SHP77 treated with DMSO at 0.1 percent for 48 hours (cell line): ENCODE measurements around the gene DCHS2.

Experiments
- DNase-seq: peaks from one replicate; lab custom pipeline; 2025; lab: John Stamatoyannopoulos, UW

DCHS2 gene

DNA sequence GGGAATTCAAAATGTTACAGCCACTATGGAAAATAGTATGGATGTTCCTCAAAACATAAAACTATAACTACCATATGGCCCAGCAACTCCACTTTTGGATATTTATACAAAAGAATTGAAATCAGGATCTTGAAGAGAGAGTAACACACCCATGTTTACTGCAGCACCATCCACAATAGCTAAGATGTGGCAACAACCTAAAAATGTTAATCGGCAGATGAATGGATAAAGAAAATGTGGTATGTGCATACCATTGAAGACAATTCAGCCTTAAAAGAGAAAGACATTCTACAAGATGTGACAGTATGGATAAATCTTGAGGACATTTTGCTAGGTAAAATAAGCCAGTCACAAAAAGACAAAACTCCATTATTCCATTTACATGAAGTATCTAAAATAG lies 171.9 kb downstream of the DCHS2 start:
- no peak for DNase-seq

DNA sequence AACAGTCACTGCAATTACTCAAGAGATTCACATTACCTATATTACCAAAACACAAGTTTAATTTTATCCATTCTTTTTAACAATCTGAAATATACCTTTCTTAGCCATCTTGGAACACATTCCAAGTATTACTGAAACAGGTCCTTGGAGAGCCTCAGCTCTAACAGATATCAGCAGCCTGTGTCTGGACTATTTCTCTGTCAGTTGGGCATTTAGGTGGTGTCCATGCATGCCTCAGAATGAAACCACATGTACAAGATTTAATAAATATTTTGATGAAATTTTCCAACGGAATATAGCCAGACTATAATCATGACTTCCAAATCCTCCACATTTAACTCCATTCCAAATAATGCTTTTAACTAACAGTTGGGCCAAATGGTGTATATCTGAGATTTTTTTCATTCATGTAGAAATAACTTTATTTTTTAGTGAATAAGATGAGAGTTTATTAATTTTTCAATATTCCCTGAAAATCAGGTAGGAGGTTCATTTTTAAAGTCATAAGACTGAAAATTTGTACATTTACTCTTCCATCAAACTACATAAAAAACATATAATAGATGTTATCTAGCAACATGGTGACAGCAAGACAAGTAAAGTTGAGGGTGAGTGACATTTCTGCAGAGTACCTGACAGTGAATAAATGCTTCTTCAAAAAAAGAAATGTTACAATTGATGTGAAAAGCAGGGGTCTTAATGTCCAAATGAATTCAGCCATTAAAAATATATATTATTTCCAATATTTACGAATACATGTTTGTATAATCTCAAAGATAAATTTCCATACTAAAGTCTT lies 174.2 kb downstream of the DCHS2 start:
- no peak for DNase-seq

DNA sequence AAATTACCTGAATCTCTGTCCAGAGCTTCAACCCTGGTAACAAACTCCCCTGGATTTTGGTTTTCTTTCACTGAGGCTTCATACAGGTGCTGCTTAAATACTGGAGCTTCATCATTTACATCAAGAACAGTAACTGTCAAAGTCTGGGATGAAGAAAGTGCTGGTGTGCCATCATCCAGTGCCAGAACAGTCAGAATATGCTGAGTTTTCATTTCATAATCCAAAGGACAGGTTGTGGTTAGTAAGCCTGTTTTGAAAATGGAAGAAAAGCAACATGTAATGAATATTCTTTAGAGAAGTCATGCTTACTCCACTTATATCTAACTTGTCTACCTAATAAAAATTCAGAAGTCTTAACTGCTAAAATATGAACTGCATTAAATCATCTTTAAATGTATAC lies 175.9 kb downstream of the DCHS2 start:
- no peak for DNase-seq

DNA sequence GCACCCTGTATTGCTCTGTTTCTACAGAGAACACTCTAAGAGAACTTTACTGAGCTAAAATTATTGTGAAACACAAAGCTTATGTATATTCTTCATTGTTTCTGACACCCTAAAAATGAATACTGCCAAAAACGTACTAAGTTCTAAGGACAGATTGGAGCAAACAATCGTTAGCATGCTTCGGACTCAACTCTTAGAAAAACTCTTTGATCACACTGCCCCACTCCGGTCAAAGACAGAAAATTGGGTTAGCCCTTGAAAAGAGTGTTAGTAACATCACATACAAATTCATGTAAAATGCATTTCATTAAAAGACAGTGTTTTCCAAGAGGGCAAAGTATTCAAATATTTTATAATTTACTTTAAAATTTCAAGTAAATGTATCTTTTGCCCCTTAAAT lies 177.4 kb downstream of the DCHS2 start:
- no peak for DNase-seq

DNA sequence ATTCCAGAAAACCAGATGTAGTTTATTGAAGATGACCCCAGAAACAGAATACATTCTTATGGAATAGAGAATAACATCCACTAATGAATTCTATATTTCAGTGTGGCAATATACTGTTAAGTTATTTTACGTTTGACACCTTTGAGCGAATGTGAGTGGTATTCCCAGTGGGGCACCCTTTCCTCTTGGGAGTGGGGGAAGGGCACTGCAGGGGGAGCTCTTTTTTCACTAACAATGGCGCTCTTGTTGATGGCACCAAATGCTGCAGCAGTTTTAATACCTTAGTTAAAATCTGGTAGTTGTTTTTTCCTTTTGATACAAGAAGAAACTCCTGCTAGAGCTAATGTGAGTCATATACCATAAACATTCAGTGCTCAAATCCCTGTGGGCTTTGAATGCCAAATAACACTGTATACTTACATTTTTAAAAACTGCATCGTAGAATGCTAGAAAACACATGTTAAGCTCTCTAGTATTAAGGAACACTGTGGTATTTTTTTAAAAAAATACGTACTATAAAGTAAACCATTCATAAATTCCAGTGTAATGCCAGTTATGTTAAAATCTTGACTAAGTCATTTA lies 178.5 kb downstream of the DCHS2 start:
- DNase-seq, result no peak

DNA sequence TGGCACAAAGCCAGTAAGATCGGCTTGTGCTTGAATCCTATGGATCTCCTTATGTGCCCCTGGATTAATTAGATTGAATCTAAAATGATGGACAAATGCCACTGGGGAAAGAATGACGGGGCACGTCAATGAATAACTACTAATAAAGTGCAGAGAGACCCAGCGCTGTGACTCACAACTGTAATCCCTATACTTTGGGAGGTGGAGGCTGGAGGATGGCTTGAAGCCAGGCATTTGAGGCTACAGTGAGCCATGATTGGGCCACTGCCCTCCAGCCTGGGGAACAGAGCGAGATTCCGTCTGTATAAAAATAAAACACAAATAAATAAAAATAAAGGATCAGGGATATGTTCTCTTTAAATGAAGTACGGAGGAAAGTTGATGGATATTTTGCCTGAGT lies 179.4 kb downstream of the DCHS2 start:
- no peak for DNase-seq

DNA sequence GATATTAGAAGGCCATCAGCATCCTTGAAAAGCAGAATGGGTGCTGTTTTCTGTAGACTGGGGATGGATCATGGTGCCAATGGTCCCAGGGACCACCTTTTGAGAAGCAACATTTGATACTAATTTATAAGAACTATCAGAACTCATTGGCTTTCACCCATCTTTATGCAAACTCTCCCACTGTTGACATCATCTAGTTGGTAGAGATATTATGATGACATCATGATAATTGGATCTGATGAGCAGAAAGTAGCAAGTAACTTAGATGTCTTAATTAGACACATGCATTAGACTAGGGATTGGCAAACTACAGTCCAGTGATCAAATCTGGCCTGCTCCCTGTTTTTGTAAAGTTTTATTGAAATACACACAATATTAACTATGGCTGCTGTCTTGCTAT lies 181.0 kb downstream of the DCHS2 start:
- no peak for DNase-seq

DNA sequence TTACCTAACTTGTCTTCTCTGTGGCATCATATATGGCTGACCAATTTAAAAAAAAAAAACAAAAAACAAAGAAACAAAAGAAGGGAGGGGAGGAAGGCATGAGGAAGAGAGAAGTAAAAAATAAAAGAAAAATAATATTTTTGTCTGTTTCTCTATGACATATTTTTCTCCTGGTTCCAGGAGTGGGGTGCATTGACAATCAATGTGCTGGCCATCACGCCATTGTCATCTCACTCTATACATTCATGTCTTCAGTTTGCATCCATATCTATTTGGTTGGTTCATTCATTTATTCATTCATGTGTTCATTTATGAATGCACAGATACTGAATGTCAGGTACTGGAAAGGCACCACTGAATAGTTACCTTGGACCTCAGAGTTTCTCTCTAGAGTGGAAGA lies 183.4 kb downstream of the DCHS2 start:
- no peak for DNase-seq

DNA sequence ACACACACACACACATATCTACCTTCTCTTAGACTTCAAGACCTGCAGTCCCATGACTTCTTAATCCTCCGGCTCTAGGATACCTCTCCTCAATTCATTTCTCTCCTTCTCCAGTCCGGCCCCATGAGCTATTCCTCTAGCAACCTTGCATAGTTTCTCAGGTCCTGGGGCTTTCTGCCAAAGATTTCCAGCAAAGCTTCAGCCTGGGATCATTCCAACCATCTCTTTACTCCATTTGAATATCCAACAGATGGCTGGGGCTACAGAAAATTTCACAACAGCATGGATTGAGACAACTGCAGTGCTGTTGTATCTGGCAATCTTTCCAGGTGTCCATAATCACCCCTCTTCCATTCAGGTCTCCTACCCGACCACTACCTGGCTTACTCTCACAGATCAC lies 184.1 kb downstream of the DCHS2 start:
- no peak for DNase-seq

DNA sequence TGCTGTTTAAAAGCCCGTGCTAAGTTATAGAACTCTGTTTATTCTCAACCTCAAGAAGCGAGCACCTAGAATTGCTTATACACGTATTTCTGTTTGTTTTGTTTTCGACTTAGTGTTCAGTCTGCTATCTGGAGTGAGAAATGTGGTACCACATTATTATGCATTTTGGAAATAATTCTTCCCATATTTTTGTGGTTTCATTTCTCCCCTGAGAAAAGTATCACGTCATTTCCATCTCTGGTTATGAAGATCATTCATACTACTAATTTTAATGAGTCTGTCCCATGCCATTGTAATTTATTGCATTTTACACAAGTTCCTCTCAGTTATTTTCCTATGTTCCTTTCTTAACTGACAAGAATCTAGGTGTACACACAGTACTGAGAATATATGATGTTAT lies 186.0 kb downstream of the DCHS2 start:
- no peak for DNase-seq

DNA sequence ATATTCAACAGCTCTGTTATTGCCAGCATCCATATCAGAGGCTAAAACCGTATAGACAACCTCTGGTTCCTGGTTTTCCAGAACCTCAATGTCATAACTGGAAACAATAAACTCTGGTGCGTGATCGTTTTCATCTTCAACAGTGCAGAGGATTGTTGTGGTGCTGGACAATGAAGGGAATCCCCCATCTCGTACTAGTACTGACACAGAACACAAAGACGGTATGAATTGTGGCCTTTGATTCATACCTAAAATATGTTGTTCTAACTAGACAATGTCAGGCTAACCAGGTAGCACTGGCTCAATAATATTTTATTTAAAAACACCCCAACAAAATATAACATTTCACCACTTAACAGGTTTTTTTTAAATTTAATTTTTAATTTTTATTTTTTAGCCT lies 186.9 kb downstream of the DCHS2 start:
- DNase-seq, result no peak

DNA sequence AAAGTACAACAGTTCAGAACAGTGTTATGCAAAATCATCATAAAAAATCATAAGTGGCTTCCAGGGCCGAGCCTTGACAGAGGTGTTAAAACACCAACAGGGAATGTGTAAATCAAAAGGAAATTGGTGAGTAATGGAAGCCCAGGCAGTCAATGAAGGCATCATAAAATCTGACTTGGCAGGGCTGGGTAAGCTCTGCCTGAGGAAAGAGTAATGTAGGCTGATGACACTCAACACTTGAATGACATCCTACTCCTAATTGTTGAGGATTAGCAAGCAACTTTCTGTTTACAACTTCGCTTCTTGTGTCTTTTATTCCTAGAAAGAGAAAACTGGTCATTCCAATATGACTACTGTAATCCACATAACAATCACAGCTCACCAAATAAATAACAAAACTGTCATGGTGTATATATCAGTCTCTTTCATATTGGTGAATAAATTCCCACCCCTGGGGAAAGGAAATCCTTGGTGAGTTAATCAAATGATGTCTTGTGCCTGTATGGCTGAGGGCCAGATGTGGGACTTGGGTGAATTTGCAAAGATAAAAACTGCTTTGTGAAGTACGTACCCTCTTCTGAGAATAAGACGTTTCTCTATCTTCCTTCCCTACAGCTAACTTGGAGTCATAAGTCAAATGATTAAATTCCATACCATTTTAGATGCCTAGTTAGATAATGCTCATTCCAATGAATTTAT lies 196.8 kb downstream of the DCHS2 start:
- DNase-seq, result no peak

DNA sequence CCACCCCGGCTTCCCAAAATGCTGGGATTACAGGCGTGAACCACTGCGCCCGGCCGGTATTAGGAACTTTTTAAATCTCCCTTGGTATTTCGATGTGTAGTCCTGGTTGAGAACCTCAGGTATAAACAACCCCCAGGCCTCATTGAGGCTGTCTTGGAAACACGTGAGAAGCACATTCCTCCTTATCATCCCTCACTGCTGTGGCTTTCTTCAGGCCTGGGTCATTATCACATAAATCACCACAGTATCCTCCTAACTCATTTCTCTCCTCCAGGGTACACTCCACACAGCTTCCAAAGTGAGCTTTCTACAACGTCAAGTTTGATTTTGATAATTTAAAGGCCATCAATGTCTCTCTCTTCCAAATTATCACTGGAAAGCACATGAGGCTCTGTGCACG lies 198.2 kb downstream of the DCHS2 start:
- DNase-seq, result no peak

DNA sequence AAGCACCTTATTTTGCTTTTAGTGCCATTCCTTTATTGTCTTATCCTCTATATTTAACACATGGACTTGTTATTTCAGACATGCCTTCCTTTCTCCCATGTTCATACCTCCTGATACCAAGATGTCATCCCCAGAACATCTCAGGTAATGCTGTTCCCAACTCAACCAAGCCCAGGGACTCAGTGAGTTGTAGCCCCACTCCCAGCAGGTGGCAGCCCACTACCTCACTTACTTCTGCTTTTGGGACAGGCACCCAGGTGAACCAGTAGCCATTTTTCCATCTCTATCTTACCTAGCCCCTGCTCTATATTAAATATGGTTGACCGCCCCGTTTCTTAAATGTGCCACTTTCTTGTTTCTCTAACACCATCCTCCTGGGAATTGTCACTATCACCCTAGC lies 199.0 kb downstream of the DCHS2 start:
- no peak for DNase-seq

DNA sequence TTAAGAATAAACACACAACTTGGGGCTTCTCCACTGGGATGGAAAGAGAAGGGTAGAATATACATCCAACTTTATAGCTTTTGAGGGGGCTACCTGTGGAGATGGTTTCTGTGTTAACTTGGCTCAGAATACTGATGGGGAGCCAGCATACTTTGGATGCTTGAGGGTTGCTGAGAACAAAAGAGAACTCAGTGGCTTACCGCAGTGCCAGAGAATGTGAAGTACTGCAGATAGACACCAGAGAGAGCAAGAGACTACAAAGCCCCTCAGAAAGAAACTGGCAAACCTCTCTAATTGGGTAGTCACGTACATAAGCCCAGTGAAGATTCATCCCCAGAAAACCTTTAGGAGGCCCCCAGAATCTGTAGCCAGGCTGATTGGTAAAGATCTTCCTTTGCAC lies 214.4 kb downstream of the DCHS2 start:
- DNase-seq, result no peak

DNA sequence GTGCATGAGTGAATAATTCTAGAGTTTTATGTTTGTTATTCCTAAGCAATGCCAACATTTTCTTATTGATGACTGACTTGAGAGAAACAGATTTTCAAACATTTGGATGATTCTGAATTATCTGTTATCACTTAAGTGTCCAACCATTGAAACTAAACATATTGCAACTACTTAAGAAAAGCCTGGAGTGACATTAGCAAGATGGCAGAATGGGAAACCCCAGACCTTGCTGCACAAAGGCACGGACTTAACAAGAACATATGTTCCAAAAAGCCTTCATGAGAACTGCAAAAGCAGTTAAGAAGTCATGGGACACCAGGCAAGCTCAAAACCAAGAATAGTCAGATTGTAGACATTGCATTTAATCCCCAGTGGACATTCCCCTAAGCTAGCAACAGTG lies 215.1 kb downstream of the DCHS2 start:
- DNase-seq, result no peak

DNA sequence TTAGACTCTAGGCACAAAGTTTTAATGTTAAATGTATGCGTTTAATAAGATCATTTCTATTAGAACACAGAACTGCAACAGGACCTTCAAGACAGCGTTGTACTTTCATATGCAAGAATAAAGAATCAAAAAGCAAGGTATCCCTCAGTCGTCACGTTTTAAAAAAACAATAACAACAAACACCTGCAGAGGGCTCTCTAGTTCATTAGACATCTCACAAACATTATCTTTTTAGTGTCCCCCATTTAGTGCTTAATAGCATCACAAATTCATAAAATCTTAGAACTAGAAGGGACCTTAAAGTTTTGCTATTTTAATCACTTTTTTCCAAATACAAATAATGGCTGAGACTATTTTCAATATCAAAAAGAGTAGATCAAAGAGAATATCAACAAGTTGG lies 236.6 kb downstream of the DCHS2 start:
- DNase-seq, result no peak

DNA sequence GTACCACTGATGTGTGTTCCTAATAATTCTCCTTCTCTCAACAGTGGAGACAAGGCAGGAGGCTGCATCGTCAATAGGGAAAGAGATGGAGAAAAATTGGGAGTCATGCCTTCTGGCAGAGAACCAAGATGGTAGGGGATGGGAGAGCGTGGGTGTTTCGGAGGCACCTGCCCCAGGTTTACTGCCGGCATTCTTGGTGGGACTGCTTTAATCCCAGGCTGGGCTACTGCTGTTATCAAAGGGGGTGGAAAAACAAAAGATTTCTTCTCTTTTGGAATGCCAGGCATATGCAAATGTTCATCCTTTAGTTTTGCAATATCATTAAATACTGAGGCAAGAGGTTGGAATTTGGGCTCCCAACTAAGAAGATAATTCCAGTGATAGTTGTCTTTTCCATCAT lies 257.0 kb downstream of the DCHS2 start:
- no peak for DNase-seq

DNA sequence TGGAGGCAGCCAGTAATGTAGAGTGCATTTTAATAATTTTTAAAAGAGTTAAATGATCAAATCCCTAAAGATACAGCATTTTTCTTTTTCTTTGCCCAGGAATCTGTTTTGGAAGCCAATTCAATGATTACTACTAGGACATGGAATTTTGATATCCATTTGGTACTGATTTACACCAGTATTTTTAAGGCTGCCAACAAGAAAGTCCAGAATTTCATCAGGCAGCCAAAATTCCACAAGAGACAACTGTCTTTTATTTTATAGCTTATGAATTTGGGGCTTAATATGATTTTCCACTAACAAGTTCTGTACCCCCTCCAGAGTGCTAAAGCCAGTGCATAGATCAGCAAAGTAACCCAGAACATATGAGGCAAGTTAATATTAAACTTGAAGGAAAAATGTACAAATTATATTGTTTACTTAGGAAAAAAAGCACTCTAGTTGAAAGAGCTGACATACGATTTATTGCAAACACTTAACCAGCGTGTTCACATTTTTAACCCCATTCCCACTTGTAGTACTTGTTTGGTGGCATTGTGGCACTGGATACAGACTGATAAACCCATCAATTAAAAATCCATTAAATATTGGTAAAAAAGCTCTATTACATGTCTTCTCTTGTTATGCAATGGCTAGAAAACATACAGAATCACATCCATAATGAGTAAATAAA lies 259.7 kb downstream of the DCHS2 start:
- no peak for DNase-seq

DNA sequence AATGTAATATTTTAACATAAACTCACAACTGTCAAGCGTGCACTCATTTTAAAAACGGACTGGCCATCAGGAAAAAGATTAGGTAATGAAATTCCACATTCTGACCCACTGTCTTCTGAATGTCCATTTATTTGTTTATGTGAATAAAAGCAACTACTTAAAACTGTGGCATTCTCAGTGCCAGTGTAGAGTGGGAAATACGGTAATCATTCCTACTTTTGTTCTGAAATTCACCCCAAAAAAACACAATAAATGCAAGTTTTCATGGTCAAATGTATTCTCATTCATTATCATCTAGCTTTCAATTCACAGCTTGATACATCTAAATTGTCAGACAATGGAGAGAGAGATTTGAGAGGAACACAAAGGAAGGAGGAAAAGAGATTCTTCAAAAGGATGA lies 260.9 kb downstream of the DCHS2 start:
- DNase-seq, result no peak

DNA sequence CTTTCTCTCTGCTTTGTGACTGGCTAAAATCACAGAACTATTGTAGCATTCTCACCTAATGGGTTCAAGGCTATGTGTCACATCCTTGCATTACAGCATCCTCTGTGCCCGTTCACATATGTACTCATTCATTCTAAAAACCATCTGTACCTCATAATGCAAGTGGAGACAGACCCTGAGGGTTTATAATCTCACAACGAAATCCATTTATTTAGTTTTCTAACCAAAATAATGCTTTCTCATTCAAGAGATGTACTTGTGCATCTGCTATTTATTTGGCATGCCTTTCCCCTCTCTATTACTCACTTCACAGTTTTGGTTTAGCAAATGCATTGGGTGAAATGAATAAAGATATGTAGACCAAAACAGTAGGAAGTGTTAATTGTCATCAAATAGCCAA lies 261.5 kb downstream of the DCHS2 start:
- DNase-seq, result no peak

DNA sequence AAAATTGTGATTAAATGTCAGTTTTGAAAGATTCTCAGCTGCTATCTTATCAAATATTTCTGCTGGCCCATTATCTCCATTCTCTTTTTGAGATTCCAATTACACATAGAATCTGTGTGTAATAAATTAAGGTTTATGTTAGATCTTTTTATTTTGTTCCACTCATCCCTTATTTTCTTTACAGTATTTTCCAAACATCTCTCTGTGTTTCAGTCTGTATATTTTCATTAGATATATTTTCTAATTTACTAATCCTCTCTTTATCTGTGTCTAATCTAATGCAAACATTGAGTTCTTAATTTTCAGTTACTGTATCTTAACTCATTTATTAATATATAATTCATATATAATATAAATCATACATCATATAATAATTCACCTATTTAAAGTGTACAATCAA lies 268.7 kb downstream of the DCHS2 start:
- DNase-seq, result no peak

DNA sequence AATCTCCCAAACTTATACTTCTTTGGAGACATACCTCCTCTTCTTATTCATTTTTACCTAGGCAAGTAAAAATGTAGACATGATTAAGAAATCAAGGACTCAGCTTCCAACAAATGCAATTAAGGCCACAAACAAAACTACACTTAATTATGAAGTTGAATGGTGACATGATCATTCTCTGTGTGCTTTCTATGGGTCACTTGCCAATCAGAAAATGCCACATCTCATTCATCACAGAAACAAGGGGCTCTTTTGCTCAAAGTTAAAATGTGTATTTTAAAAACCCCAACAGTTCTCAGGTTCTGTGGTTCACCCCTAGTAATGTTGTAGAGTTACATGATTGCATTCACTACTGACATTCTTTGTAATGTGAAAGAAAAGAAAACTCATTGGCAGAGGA lies 273.5 kb downstream of the DCHS2 start:
- DNase-seq, result no peak
